Measurements from ENCODE around the gene AMZ2.
A peak's percentile ranks its signal among the peaks of the same experiment; 100 is the strongest.

AMZ2 gene

GRCh38 chr17:68302066-68302564, 54.3 kb downstream of the AMZ2 start:
- no peak overlapping the region for H3K4me3 ChIP-seq (replicated peaks in 1 of 2; ENCODE audit: low read depth in 2 of 2, low read length in 2 of 2)
- TF ChIP-seq CTCF (IDR thresholded peaks at IDR 0.05; ENCODE audit: low read depth, low read length), result no peak
- peak; percentile 49 to 77 for DNase-seq (ENCODE audit: low read depth in 2 of 2)

GRCh38 chr17:68302666-68303065, 54.8 kb downstream of the AMZ2 start:
- no peak for DNase-seq (ENCODE audit: low read depth in 2 of 2)
- TF ChIP-seq CTCF (IDR thresholded peaks at IDR 0.05; ENCODE audit: low read depth, low read length), result no peak
- no peak overlapping the region for H3K4me3 ChIP-seq (replicated peaks in 1 of 2; ENCODE audit: low read depth in 2 of 2, low read length in 2 of 2)

GRCh38 chr17:68304706-68305105, 56.9 kb downstream of the AMZ2 start:
- no peak overlapping the region for H3K4me3 ChIP-seq (replicated peaks in 1 of 2; ENCODE audit: low read depth in 2 of 2, low read length in 2 of 2)
- no peak for DNase-seq (ENCODE audit: low read depth in 2 of 2)
- no peak for TF ChIP-seq CTCF (IDR thresholded peaks at IDR 0.05; ENCODE audit: low read depth, low read length)

GRCh38 chr17:68305142-68305541, 57.3 kb downstream of the AMZ2 start:
- H3K4me3 ChIP-seq (replicated peaks in 1 of 2; ENCODE audit: low read depth in 2 of 2, low read length in 2 of 2), result no peak overlapping the region
- DNase-seq (ENCODE audit: low read depth in 2 of 2), result peak; percentile 41 to 44
- no peak for TF ChIP-seq CTCF (IDR thresholded peaks at IDR 0.05; ENCODE audit: low read depth, low read length)
